Thyroid gland (tissue), 4 donors: ENCODE results near the gene OCA2.

ENCODE experiments used
- POLR2A ChIP-seq, 2 donors: fragments of 450-650 bp; IDR thresholded peaks; one replicate each; pipeline ENCODE4 v1.6.1; 2017; ENCODE audit warnings: antibody characterized with exemption in 2 of 2, mild to moderate bottlenecking in 2 of 2, moderate library complexity in 1 of 2
- TF ChIP-seq, protein P1 (sequence below), 6 experiments: fragments of 200-600 bp in 3 of 6; fragments of 450-650 bp in 3 of 6; sonication (generic) in 3 of 6; IDR thresholded peaks; one replicate each; pipeline ENCODE4 v1.5.1; 2016 to 2019; ENCODE audit warnings: antibody characterized with exemption in 6 of 6, mild to moderate bottlenecking in 2 of 6, inconsistent platforms in 1 of 6, moderate library complexity in 1 of 6

DNA sequence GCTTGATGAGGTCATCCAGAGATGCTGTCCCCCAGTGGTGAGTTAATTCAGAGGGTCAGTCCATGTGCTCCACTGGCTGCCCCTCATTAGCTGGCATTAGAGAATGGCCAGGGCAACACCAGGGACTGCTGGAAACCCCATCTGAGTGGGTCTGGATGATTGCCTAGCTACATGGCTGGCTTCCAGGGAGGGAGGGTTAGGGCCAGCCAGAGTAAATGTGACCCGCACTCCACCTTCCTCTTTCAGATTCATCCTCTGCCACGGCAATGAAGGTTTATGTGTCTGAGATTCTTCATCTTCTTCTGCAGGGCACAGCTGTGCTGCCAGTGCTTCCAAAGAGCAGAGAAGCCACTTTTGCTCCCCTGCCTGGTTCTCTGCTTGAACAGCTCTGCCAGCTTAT, 391.9 kb downstream of the OCA2 start:
- TF ChIP-seq, protein P1, sequence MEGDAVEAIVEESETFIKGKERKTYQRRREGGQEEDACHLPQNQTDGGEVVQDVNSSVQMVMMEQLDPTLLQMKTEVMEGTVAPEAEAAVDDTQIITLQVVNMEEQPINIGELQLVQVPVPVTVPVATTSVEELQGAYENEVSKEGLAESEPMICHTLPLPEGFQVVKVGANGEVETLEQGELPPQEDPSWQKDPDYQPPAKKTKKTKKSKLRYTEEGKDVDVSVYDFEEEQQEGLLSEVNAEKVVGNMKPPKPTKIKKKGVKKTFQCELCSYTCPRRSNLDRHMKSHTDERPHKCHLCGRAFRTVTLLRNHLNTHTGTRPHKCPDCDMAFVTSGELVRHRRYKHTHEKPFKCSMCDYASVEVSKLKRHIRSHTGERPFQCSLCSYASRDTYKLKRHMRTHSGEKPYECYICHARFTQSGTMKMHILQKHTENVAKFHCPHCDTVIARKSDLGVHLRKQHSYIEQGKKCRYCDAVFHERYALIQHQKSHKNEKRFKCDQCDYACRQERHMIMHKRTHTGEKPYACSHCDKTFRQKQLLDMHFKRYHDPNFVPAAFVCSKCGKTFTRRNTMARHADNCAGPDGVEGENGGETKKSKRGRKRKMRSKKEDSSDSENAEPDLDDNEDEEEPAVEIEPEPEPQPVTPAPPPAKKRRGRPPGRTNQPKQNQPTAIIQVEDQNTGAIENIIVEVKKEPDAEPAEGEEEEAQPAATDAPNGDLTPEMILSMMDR (IDR thresholded peaks at IDR 0.05) = no peak
- TF ChIP-seq POLR2A (IDR thresholded peaks at IDR 0.05) = no peak
